ENCODE results near the gene CKS1B. TPM values are rescaled to one million over a fixed set of nuclear protein-coding genes. Genes with fewer than 3 reads are reported as not detected.

CKS1B gene
- total RNA-seq, 2 experiments from 2014 or later: 1.4 to 3.9 TPM

DNA sequence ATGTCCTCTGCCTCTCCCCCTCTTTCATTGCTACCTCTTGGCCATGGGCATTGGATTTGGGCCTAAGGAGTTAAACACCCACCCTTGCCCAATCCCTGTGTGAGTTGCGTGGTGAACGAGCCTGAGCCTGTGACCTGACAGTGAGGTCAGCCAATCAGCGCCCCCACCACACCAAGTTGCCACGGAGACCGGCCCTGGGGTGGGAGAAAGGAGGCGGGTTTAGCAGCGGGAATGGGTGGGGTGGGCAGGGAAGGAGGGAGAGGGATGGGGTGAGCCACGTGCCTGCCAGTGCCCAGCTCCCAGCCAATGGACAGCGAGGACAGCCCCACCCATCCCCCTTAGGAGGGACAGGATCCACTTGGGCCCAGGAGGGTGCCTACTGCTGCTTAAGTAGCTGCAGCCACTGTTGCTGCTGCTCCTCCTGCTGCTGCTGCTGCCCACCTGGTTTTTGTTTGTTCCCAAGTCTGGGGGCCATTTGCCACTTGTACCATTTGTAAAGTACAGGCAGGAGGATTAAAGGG is 37.6 kb downstream of the CKS1B start:
- peak overlapping the region; percentile 91 for H3K4me3 Mint-ChIP-seq
- ATAC-seq (ENCODE audit: poor library complexity): no peak
- TF ChIP-seq, protein P1, sequence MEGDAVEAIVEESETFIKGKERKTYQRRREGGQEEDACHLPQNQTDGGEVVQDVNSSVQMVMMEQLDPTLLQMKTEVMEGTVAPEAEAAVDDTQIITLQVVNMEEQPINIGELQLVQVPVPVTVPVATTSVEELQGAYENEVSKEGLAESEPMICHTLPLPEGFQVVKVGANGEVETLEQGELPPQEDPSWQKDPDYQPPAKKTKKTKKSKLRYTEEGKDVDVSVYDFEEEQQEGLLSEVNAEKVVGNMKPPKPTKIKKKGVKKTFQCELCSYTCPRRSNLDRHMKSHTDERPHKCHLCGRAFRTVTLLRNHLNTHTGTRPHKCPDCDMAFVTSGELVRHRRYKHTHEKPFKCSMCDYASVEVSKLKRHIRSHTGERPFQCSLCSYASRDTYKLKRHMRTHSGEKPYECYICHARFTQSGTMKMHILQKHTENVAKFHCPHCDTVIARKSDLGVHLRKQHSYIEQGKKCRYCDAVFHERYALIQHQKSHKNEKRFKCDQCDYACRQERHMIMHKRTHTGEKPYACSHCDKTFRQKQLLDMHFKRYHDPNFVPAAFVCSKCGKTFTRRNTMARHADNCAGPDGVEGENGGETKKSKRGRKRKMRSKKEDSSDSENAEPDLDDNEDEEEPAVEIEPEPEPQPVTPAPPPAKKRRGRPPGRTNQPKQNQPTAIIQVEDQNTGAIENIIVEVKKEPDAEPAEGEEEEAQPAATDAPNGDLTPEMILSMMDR (IDR thresholded peaks at IDR 0.05): no peak

DNA sequence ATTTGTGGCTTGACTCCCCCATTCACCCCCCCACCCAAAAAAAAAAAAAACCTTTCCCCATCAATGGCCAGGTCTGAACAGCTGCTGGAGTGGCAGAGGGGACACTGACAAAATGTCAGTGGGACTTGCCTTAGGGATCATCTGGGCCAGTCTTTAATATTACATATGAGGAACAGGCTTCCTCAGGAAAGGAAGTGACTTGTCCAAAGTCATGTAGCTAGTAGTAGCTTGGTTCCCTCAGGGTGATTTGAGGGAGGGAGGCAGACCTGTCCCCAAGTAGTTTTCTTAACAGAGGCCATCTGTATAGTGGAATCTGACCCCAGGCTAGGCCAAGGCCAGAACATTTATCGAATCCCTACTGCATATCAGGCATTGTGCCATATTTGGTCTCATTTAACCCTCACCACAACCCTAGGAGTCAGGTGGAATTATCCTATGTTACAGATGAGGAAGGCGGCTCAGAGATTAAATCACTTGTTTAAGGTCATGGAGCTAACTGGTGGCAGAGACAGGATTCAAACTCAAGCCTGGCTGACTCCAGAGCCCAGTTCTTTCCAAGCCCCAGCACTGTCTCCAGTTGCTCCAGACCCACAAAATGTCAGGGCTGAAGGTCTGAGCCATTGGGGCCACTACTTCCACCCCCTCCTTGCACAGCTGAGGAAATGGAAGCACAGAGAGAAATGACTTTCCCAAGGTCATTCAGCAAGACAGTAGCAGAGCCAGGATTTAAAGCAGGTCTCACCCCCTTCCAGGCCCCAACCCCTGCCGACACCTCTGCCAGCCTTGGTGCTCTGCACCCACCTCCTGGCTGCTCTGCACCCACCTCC is 38.5 kb downstream of the CKS1B start:
- Mint-ChIP-seq H3K4me3 (peak overlapping the region; percentile 91), H3K4me1 (ENCODE audit: low read depth) (peaks cover 78% of the 10 kb centered on the region), H3K36me3 (ENCODE audit: low read depth) (peaks cover 48% of the 10 kb centered on the region), H3K27ac (peak overlapping the region; percentile 92), H3K9me3 (no peaks in the 10 kb centered on the region), H3K27me3 (no peaks in the 10 kb centered on the region)
- peak overlapping the region; percentile 87 to 88 for H3K27ac ChIP-seq (ENCODE audit: low read depth in 1 of 2, low read length in 2 of 2)
- ChIA-PET CTCF (interaction anchor here (1.0 to 1.6 kb wide), 4 partner anchors 9 to 58 kb away, joined by 3 to 5 read pairs (median 3); no protein-coding TSS in a partner anchor), POLR2A (interaction anchor here (0.6 to 10.7 kb wide), 13 partner anchors 8 to 454 kb away, joined by 3 to 189 read pairs (median 4); partner anchors contain the start of genes CKS1B, FLAD1, PBXIP1 and PMVK)
- H3K4me1 ChIP-seq (ENCODE audit: insufficient read depth, low read length): peaks cover 99% of the 10 kb centered on the region
- TF ChIP-seq, protein P1 (IDR thresholded peaks at IDR 0.05): no peak
- intact Hi-C loops (cut with DNase I, micrococcal nuclease): no loop called here
- H3K27me3 ChIP-seq (ENCODE audit: control insufficient read depth in 1 of 2, insufficient read depth in 2 of 2, low read length in 2 of 2): no peaks in the 10 kb centered on the region
- no peak for DNase-seq
- H3K4me3 ChIP-seq (ENCODE audit: low read length): peak overlapping the region; percentile 89
- peaks cover 48% of the 10 kb centered on the region for H3K36me3 ChIP-seq (ENCODE audit: insufficient read depth, low read length)
- H3K9me3 ChIP-seq (ENCODE audit: control insufficient read depth in 1 of 2, insufficient read depth in 1 of 2, low read length in 2 of 2): no peaks in the 10 kb centered on the region
- peak; percentile 4 for ATAC-seq (ENCODE audit: poor library complexity)

More for the DNA sequence above, 37.6 kb downstream of the CKS1B start:
- H3K4me3 ChIP-seq (ENCODE audit: low read length): peak overlapping the region; percentile 89
- H3K27ac ChIP-seq (ENCODE audit: low read depth in 1 of 2, low read length in 2 of 2): peak overlapping the region; percentile 87 to 88
- DNase-seq: peak in 4 of 14 experiments; percentile 42 to 58 (median 51)
- peak overlapping the region; percentile 92 for H3K27ac Mint-ChIP-seq
- no peaks in the 10 kb centered on the region for H3K9me3 ChIP-seq (ENCODE audit: control insufficient read depth in 1 of 2, insufficient read depth in 1 of 2, low read length in 2 of 2)
- H3K4me1 Mint-ChIP-seq (ENCODE audit: low read depth): peaks cover 80% of the 10 kb centered on the region
- H3K27me3 Mint-ChIP-seq: no peaks in the 10 kb centered on the region
- H3K36me3 ChIP-seq (ENCODE audit: insufficient read depth, low read length): peaks cover 48% of the 10 kb centered on the region
- ChIA-PET CTCF (interaction anchor here (1.0 to 1.6 kb wide), 4 partner anchors 9 to 57 kb away, joined by 3 to 5 read pairs (median 3); no protein-coding TSS in a partner anchor), POLR2A (interaction anchor here (0.6 to 10.7 kb wide), 12 partner anchors 9 to 123 kb away, joined by 3 to 189 read pairs (median 4); partner anchors contain the start of genes CKS1B, FLAD1, PBXIP1 and ZBTB7B)
- no peaks in the 10 kb centered on the region for H3K27me3 ChIP-seq (ENCODE audit: control insufficient read depth in 1 of 2, insufficient read depth in 2 of 2, low read length in 2 of 2)
- peaks cover 48% of the 10 kb centered on the region for H3K36me3 Mint-ChIP-seq (ENCODE audit: low read depth)
- intact Hi-C loops (cut with DNase I, micrococcal nuclease): no loop called here
- no peaks in the 10 kb centered on the region for H3K9me3 Mint-ChIP-seq
- peaks cover 99% of the 10 kb centered on the region for H3K4me1 ChIP-seq (ENCODE audit: insufficient read depth, low read length)

DNA sequence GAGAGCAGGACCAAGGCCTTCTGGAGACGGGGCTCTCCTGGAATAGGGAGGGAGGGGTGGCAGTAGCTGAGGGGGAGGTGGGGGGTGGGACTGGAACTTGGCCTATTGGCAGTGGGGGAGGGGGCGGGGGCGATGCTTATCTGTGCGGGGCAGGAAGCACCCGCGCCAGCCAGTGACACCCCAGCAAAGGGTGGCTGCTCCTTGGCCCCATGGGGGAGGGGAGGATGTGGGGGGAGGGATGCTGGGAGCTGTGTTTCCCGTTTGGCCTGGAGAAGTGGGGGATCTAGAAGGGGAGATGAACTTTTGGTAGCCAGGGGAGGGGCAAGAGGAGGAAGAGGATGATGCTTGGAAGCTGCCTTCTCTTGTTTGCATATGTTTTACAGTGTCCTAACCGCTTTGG is 39.2 kb downstream of the CKS1B start:
- Mint-ChIP-seq H3K27me3 (no peaks in the 10 kb centered on the region), H3K27ac (peak overlapping the region; percentile 92), H3K4me3 (peak overlapping the region; percentile 91), H3K9me3 (no peaks in the 10 kb centered on the region), H3K4me1 (ENCODE audit: low read depth) (peaks cover 79% of the 10 kb centered on the region), H3K36me3 (ENCODE audit: low read depth) (peaks cover 48% of the 10 kb centered on the region)
- Histone ChIP-seq H3K27me3 (ENCODE audit: control insufficient read depth in 1 of 2, insufficient read depth in 2 of 2, low read length in 2 of 2) (no peaks in the 10 kb centered on the region), H3K36me3 (ENCODE audit: insufficient read depth, low read length) (peaks cover 52% of the 10 kb centered on the region), H3K27ac (ENCODE audit: low read depth in 1 of 2, low read length in 2 of 2) (peak overlapping the region; percentile 87 to 88), H3K9me3 (ENCODE audit: control insufficient read depth in 1 of 2, insufficient read depth in 1 of 2, low read length in 2 of 2) (no peaks in the 10 kb centered on the region), H3K4me1 (ENCODE audit: insufficient read depth, low read length) (peaks cover 99% of the 10 kb centered on the region), H3K4me3 (ENCODE audit: low read length) (peak overlapping the region; percentile 89)
- ChIA-PET CTCF (interaction anchor here (1.6 to 9.7 kb wide), 2 partner anchors 15 to 40 kb away, joined by 3 to 159 read pairs; partner anchors contain the start of genes LENEP and ZBTB7B), POLR2A (interaction anchor here (1.2 to 10.7 kb wide), 9 partner anchors 14 to 455 kb away, joined by 3 to 189 read pairs (median 5); partner anchors contain the start of genes CKS1B, FLAD1, PBXIP1 and PMVK)
- ATAC-seq (ENCODE audit: poor library complexity) (peak; percentile 26), DNase-seq (peak in 11 of 14 experiments; percentile 47 to 84 (median 65))
- TF ChIP-seq, protein P1 (IDR thresholded peaks at IDR 0.05): no peak
- intact Hi-C loops (cut with DNase I, micrococcal nuclease): no loop called here

All from CD4-positive, alpha-beta T cell (primary cell).